ENCODE measurements around the gene MIEN1. TPM values are rescaled to one million over a fixed set of nuclear protein-coding genes. Genes with fewer than 3 reads are reported as not detected.

MIEN1 gene
- total and polyA plus RNA-seq, 2 of the 13 experiments (the other 11 are each of a cell fraction or from before 2014, with no cell fraction given) = 40.6 to 56.6 TPM

- TF ChIP-seq PAXIP1 (CRISPR knock-in tag; conservative IDR thresholded peaks at IDR 0.05) (peak; percentile 15; the same call in 1 of the 2 replicates), ZNF761 (CRISPR knock-in tag; conservative IDR thresholded peaks at IDR 0.05) (no peak), ZNF598 (CRISPR knock-in tag; IDR thresholded peaks at IDR 0.05; ENCODE audit: borderline replicate concordance) (no peak), SIN3A (IDR thresholded peaks at IDR 0.05; ENCODE audit: borderline replicate concordance, low read depth, low read length) (no peak), RFX1 (IDR thresholded peaks at IDR 0.05) (no peak), ZNF501 (CRISPR knock-in tag; IDR thresholded peaks at IDR 0.05) (0 out of 2 replicates have a peak, but pooled peaks have one; percentile 19), FOXK2 (IDR thresholded peaks at IDR 0.05) (no peak), ZFY (CRISPR knock-in tag; IDR thresholded peaks at IDR 0.05) (peak; percentile 23; the same call in 1 of the 2 replicates), ZBTB43 (CRISPR knock-in tag; conservative IDR thresholded peaks at IDR 0.05) (no peak), YY1 (IDR thresholded peaks at IDR 0.05; ENCODE audit: insufficient read depth, insufficient replicate concordance, low read depth, low read length) (no peak), KDM5A (IDR thresholded peaks at IDR 0.05; ENCODE audit: borderline replicate concordance, low read length) (0 out of 2 replicates have a peak, but pooled peaks have one; percentile 5), KDM6A (CRISPR knock-in tag; IDR thresholded peaks at IDR 0.05; ENCODE audit: low read depth) (no peak), ZNF225 (CRISPR knock-in tag; IDR thresholded peaks at IDR 0.05) (no peak), ZNF564 (CRISPR knock-in tag; IDR thresholded peaks at IDR 0.05) (no peak), MED1 (CRISPR knock-in tag; IDR thresholded peaks at IDR 0.05) (no peak), MTERF4 (CRISPR knock-in tag; IDR thresholded peaks at IDR 0.05) (peak; percentile 52; the same call in 1 of the 2 replicates), MYPOP (CRISPR knock-in tag; IDR thresholded peaks at IDR 0.05) (0 out of 2 replicates have a peak, but pooled peaks have one; percentile 46), TP53 (CRISPR knock-in tag; conservative IDR thresholded peaks at IDR 0.05) (no peak)
These were observed 29.1 kb downstream of the MIEN1 start (continued) for GRCh38 chr17:39701012-39701783.

All from HepG2 (cell line).